Gastrocnemius medialis (tissue), 4 donors: ENCODE measurements around the gene POU2AF1.

ENCODE experiments used
- CTCF ChIP-seq, 5 experiments: fragments of 450-650 bp in 3 of 5; fragments of 200-600 bp in 2 of 5; sonication (generic) in 2 of 5; IDR thresholded peaks in 4 of 5; conservative IDR thresholded peaks in 1 of 5; 1 replicate in 4 of 5; 2 replicates in 1 of 5; pipeline ENCODE4 v1.5.1; 2016 to 2019; ENCODE audit warnings: antibody characterized with exemption in 5 of 5, mild to moderate bottlenecking in 3 of 5, moderate library complexity in 3 of 5
- POLR2A ChIP-seq, 2 donors: fragments of 450-650 bp; IDR thresholded peaks; one replicate each; pipeline ENCODE4 v1.6.1; 2017; ENCODE audit warnings: antibody characterized with exemption in 2 of 2, mild to moderate bottlenecking in 2 of 2, moderate library complexity in 2 of 2

GRCh38 chr11:111327908-111328624, 51.0 kb downstream of the POU2AF1 start:
- TF ChIP-seq CTCF (IDR thresholded peaks at IDR 0.05 in 4 of 5, conservative IDR thresholded peaks at IDR 0.05 in 1 of 5) (no peak), POLR2A (IDR thresholded peaks at IDR 0.05) (no peak)
